Fibroblast of skin of back (primary cell): ENCODE data around the gene DEFB131B.
"Not testable (repeated sequence)": the region's sequence is repeated elsewhere in the genome, so short reads cannot be mapped to it uniquely, and the experiment has no call there.

Experiments
- DNase-seq: peaks from one replicate; pipeline ENCODE4 v3.0.0-alpha.2; 2013

DEFB131B gene

GRCh38 chr11:71911321-71911985, 33.2 kb downstream of the DEFB131B start:
- DNase-seq: peak; percentile 24

- DNase-seq: not testable (repeated sequence)
These were observed 33.7 kb downstream of the DEFB131B start for GRCh38 chr11:71911986-71912340.

- DNase-seq: peak; percentile 78
These were observed 35.7 kb downstream of the DEFB131B start for GRCh38 chr11:71913756-71914526.

- DNase-seq: no peak
These were observed 36.5 kb downstream of the DEFB131B start for GRCh38 chr11:71914617-71915189.

GRCh38 chr11:71917646-71918140, 39.4 kb downstream of the DEFB131B start:
- DNase-seq: peak; percentile 51

- peak; percentile 92 for DNase-seq
These were observed 49.8 kb downstream of the DEFB131B start, which contains the start of gene XNDC1N for GRCh38 chr11:71927820-71928736. Gene XNDC1N (minus strand): TSS chr11:71928594. CDS start chr11:71923353, 5,241 bp downstream.

GRCh38 chr11:71928737-71929443, 50.6 kb downstream of the DEFB131B start, which contains the start of gene RNF121:
Gene RNF121 (plus strand): TSS chr11:71929046. CDS start chr11:71929062, 16 bp downstream.
- peak; percentile 96 for DNase-seq

GRCh38 chr11:71929491-71929890, 51.2 kb downstream of the DEFB131B start:
- DNase-seq: no peak

- DNase-seq: no peak
These were observed 52.4 kb downstream of the DEFB131B start for GRCh38 chr11:71930556-71931244.

GRCh38 chr11:71931245-71931602, 53.0 kb downstream of the DEFB131B start:
- DNase-seq: peak; percentile 11

- DNase-seq: no peak
These were observed 55.1 kb downstream of the DEFB131B start for GRCh38 chr11:71933141-71933933.
